IPS-NIHi11 (cell line): Measurements from ENCODE around the gene ZFAND4.
A peak's percentile ranks its signal among the peaks of the same experiment; 100 is the strongest.
"Not testable (repeated sequence)": the region's sequence is repeated elsewhere in the genome, so short reads cannot be mapped to it uniquely, and the experiment has no call there.

ENCODE experiments used
- DNase-seq: peaks from one replicate; pipeline ENCODE4 v3.0.0; 2012; ENCODE audit warnings: mixed read lengths, low spot score

Gene ZFAND4

GRCh38 chr10:45672181-45673073, at the start of gene ZFAND4:
TSS of gene ZFAND4 (minus strand) at chr10:45672772. CDS start at chr10:45663725, 9,047 bp downstream.
- DNase-seq = peak; percentile 99

DNA sequence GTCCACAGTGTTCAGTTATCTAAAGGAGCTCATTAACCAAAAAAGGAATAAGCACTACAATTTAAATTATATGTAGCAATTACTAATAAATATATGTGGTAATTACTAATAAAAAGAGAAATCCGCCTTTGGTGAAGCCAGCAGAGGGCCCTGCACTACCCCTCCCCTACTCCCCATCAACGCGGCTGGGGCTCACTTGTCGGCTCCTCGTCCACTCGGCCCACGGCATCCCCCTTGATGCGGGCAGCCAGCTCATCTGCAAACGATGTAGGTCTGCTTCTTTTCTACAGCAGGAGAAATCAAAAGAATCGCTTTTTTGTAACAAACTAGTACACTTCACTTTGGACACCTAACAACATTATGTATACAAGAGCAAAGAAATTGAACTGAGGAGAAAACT, 48.9 kb upstream of the ZFAND4 start:
- not testable (repeated sequence) for DNase-seq

DNA sequence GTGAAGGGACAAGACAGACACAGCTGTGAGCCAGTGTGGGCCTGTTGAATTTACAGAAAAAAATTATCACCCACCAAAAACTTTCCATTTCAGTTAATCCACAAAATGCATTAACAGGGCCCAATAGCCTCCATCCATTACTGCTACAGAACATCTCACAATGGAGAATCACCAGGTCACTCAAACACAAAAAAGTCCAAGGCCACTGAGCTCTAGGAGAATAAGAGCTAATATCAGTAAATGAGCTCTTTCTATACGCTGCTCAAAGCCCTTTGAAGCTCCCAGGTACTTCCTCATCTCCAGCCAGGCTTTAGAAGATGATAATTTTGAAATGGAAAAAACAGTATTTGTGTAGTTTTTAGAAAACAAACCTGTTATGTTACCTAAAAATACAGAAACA, 45.1 kb upstream of the ZFAND4 start:
- DNase-seq = not testable (repeated sequence)

DNA sequence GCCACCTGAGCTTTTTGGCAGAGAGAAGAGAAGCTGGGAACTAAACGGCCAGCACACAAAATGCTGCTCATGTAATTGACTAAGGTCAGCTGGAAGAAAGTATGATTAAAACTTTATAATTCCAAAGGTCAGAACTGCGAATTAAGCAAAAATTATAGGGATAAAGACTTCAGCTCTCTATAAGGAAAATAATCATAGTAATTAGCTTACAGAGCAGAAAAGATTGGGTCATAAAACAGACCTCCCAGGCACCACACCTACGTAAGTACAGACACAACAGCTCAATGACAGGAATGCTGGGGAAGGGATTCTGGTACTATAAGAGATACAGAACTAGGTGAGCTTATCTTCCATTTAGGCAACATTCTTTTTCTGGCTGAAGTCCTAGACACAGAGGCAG, 44.5 kb upstream of the ZFAND4 start:
- DNase-seq = not testable (repeated sequence)

GRCh38 chr10:45711223-45711622, 38.7 kb upstream of the ZFAND4 start:
- not testable (repeated sequence) for DNase-seq

DNA sequence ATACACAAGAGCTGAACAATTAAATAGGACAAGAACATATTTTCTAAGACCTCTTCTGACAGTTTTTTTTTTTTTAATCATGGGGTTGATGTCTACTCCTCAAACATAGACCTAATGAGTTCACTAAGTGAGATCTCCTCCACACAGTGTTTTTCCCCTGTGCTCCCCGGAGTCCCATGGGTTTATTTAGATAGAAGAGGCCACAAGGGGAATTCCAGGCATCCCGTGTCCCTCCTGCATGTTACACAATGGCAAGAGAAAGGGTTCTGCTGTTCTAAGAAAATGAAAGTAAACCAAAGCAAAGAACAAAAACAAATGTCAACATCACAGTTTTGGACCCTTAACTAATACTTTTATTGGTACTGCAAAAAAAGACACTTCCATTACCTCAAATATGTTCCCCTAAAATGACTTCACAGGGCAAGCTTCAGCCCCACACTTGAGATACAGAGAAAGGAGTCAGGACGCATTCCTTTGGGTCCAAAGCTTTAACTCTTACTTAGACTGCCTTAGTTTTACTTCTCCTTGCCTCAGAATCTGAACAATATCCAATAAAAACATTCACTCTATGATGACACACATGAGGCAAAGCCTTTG, 37.7 kb upstream of the ZFAND4 start:
- not testable (repeated sequence) for DNase-seq

DNA sequence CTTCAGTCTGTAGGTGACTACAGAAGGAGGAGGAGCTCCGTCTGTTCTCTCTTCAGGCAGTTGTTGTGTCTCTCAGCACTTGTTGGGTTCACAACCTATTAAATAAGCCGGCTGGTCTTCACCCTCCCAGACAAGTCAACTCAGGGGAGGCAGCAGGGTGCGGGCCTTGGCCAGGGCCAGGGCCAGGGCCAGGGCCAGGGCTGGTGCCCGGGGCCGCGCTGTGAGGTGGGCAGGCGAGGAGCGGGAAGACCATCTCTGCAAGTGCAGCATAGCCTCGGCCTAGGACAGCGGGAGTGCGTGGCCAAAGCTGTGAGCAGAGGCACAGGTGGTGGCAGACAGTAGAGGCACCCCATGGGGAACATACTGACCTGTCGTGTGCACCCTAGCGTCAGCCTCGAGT, 5.9 kb upstream of the ZFAND4 start:
- not testable (repeated sequence) for DNase-seq

GRCh38 chr10:45675388-45675787, 2.8 kb upstream of the ZFAND4 start:
- no peak for DNase-seq

DNA sequence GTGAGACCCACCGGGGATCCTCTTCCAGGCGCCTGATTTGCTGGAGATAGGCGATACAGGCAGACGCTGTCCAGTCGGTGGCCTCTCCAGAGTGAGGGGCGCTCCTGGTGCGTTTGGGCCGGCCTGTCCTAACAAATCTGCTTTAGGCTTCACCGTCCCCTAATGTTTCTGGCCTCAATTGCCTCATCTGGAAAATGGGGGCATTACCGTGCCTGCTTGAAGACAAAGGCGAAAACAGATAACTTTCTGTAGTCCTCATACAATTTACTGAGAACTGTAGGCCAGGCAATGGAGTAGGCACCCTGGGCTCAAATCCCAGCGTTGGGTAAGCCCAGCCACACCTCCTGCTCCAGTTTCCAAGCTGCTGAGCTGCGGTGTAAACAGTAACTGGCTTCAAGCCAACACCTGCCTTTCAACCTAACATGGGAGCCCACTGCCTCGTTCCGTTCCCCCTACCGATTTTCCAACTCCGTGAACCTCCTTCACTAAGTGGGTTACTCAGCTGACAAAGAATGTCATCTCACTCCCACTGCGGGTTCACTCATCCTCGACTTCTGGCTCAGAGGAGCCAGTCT, 589 bp upstream of the ZFAND4 start:
- DNase-seq = peak; percentile 26

GRCh38 chr10:45671300-45671699, 1.3 kb downstream of the ZFAND4 start:
- DNase-seq = not testable (repeated sequence)

DNA sequence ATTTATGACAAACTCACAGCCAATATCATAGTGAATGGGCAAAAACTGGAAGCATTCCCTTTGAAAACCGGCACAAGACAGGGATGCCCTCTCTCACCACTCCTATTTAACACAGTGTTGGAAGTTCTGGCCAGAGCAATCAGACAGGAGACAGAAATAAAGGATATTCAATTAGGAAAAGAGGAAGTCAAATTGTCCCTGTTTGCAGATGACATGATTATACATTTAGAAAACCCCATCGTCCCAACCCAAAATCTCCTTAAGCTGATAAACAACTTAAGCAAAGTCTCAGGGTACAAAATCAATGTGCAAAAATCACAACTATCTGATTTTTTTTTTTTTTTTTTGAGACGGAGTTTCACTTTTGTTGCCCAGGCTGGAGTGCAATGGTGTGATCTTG, 2.7 kb downstream of the ZFAND4 start:
- DNase-seq = not testable (repeated sequence)

DNA sequence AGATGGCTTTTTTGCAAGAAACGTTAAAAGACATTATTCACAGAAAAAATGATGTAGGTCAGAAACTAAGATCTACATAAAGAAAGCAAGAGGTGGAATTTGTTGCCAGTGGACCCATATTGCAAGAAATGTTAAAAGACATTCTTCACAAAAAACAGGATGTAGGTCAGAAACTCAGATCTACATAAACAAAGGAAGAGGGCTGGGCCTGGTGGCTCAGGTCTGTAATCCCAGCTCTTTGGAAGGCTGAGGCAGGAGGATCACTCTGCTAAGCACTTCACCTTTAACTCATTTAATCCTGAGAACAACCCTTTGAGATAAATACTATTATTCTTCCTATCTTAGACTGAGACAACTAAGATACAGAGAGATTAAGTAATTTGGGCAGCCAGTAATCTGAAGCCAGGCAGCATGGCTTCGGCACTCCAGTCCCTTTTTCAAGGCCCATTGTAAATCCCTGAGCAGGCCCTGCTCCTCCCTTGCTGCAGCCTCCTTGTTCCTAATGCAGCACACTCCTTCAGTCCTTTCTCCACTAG, 11.6 kb downstream of the ZFAND4 start:
- no peak for DNase-seq

DNA sequence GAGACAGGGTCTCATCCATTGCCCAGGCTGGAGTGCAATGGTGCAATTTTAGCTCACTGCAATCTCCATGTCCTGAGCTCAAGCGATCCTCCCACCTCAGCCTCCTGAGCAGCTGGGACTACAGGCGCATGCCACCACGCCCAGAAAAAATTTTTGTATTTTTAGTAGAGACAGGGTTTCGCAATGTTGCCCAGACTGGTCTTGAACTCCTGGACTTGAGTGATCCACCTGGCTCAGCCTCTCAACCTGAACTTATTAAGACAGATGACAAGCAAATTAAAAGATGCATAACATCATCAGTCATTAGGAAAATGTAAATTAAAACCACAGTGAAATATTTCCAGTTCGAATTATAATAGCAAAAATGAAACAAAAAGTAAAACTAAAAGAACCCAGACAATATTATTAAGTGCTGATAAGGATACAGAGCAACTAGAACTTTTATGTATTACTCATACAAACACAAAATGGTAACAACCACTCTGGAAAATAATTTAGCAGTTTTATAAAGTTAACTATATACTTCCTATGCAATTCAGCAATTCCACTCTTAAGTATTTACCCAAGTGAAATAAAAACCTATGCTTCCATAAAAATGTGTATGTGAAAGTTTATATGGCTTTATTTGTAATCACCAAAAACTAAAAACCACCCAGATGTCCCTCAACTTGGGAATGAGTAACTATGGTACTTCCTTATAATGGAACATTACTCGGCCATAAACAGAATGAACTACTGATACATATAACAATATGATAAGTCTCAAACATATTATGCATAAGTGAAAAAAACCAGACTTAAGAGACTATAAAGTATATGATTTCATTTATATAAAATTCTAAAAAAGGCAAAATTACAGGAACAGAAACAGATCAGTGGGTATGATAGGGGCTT, 15.3 kb downstream of the ZFAND4 start:
- DNase-seq = no peak

- no peak for DNase-seq
These were observed 17.4 kb downstream of the ZFAND4 start for GRCh38 chr10:45655219-45655618.

DNA sequence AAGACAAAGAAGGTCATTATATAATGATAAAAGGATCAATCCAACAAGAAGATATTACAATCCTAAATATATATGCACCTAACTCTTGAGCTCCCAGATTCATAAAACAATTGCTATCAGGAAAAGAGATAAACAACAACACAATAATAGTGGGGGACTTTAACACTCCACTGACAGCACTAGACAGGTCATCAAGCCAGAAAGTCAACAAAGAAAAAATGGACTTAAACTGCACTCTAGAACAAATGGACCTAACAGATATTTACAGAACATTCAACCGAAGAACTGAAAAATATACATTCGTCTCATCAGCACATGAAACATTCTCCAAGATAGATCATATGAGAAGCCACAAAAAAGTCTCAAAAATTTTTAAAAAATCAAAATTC, 17.8 kb downstream of the ZFAND4 start:
- DNase-seq = not testable (repeated sequence)

GRCh38 chr10:45653454-45653853, 19.1 kb downstream of the ZFAND4 start:
- no peak for DNase-seq

GRCh38 chr10:45652511-45652910, 20.1 kb downstream of the ZFAND4 start:
- no peak for DNase-seq

- DNase-seq = no peak
These were observed 23.3 kb downstream of the ZFAND4 start for GRCh38 chr10:45649296-45649695.

DNA sequence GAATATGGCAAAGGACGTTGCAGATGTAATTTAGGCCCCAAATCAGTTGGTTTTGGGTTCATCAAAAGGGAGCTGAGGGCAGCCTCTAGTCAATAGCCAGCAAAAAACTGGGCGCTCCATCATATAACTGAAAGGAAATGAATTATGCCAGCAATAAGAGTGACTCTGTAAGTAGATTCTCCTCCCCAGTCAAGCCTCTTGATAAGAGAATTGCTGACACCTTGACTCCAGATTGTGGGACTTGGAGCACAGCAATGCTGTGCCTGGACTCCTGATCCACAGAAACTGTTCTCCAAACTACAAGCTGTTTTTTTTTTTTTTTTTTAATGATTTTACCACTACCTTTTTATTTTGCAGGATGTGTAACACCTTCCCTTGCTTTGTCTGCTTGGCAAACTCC, 25.5 kb downstream of the ZFAND4 start:
- no peak for DNase-seq

DNA sequence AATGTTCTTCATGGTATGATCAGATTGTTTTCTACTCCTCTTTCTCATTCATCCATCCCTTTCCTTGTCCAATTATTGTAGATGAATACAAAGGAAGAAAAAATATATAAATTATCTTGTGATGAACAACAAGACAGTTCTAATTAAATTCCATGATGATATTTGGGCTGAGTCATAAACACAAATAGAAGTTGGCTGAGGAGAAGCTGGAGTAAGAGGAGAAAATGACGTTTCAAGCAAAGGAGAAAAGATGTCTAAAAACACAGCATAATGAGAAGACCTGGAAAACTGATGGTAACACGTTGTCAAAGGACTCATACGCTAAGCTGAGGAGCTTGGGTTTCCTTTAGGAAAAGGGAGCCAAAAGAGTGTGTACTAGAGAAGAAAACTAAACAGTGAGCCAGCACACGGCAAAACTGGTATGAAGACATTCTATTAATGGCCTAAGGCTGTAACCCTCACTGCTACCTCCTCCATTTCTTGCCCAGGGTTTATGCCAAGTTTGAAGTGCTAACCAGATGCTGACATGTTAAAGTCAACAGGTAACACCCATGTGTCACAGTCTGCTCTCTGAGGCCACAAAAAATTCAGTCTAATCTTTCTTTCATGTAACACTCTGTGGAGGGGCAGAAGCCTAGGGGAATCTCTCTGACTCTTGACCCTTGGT, 26.1 kb downstream of the ZFAND4 start:
- DNase-seq = no peak

DNA sequence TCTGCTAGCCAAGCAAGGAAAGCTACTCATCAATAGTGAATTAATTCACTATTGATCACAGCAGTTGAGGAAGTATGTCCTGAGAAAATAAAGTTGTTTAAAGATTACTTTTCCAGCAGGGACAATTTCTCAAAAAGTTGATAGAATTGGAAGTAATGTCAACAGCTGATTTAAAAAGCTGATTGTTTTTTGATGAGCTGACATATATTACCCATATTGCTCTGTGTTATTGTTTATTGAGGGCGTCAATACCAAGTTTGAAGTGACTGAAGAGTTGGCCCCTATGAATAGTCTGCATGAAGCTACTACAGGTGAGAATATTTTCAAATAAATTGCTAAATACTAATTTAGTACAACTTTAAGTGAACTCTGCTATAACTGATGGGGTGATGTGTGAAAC, 28.0 kb downstream of the ZFAND4 start:
- DNase-seq = no peak
